PC-3 (cell line): Measurements from ENCODE around the gene ARRB2. TPM values are rescaled to one million over a fixed set of nuclear protein-coding genes. Genes with fewer than 3 reads are reported as not detected.

Source experiments
- ATAC-seq: fragments of 200-7000 bp; cut with Tn5 transposase; 2 replicates; pipeline ENCODE4 v1.9.1; 2020; ENCODE audit warnings: mild to moderate bottlenecking, moderate library complexity
- Bru-seq: library from RNA; stranded (reverse); fragments of 400-500 nt; gene quantifications from one replicate; lab custom pipeline; 2021; lab: Mats Ljungman, UMichigan
- BruChase-seq, 2 experiments: library from RNA; stranded (reverse); fragments of 400-500 nt; gene quantifications; one replicate each; lab custom pipeline; 2021; lab: Mats Ljungman, UMichigan
- BruUV-seq: library from RNA; stranded (reverse); fragments of 400-500 nt; replicated peaks from 2 replicates; lab custom pipeline; 2021; lab: Mats Ljungman, UMichigan
- CTCF ChIA-PET: fragments of 300-600 bp; sonication (Branson Sonifier 250); formaldehyde crosslinking; loops from one replicate; lab custom pipeline; 2022; ENCODE audit warnings: antibody characterized with exemption; lab: Charles Lee
- POLR2A ChIA-PET: fragments of 300-600 bp; sonication (Branson Sonifier 250); formaldehyde crosslinking; loops from one replicate; lab custom pipeline; 2022; ENCODE audit warnings: antibody characterized with exemption; ENCODE audit not compliant: unreplicated experiment; lab: Charles Lee
- DNase-seq: peaks from one replicate; pipeline ENCODE4 v3.0.0-alpha.2; 2015
- H2AFZ ChIP-seq: fragments of 300-600 bp; sonication (generic); 2 replicates; pipeline ENCODE4 v1.6.0; 2016; ENCODE audit warnings: antibody characterized with exemption, low read length
- H3F3A ChIP-seq: fragments of 300-600 bp; sonication (generic); one replicate; pipeline ENCODE4 v1.6.0; 2017; ENCODE audit warnings: antibody characterized with exemption, low read length, control low read depth, mild to moderate bottlenecking; ENCODE audit not compliant: unreplicated experiment
- H3K27ac ChIP-seq: fragments of 300-600 bp; sonication (generic); 2 replicates; pipeline ENCODE4 v1.5.1; 2016; ENCODE audit warnings: mild to moderate bottlenecking, low read length
- H3K27me3 ChIP-seq: fragments of 300-600 bp; sonication (generic); 2 replicates; pipeline ENCODE4 v1.6.1; 2016; ENCODE audit warnings: low read length, mixed read lengths
- H3K36me3 ChIP-seq: fragments of 300-600 bp; sonication (generic); 2 replicates; pipeline ENCODE4 v1.6.1; 2016; ENCODE audit warnings: low read depth, mixed run types, low read length, mixed read lengths
- H3K4me1 ChIP-seq: fragments of 300-600 bp; sonication (generic); 2 replicates; pipeline ENCODE4 v1.5.1; 2016; ENCODE audit warnings: low read length; ENCODE audit not compliant: insufficient read depth
- H3K4me2 ChIP-seq: fragments of 300-600 bp; sonication (generic); 2 replicates; pipeline ENCODE4 v1.6.0; 2016; ENCODE audit warnings: low read length
- H3K4me3 ChIP-seq: fragments of 300-600 bp; sonication (generic); 2 replicates; pipeline ENCODE4 v1.5.1; 2016; ENCODE audit warnings: mild to moderate bottlenecking, low read length, mixed read lengths
- H3K79me2 ChIP-seq: fragments of 300-600 bp; sonication (generic); 2 replicates; pipeline ENCODE4 v1.6.1; 2017; ENCODE audit warnings: low read length, mixed read lengths
- H3K9ac ChIP-seq: fragments of 300-600 bp; sonication (generic); 2 replicates; pipeline ENCODE4 v1.6.0; 2016; ENCODE audit warnings: mild to moderate bottlenecking, low read length
- H3K9me2 ChIP-seq: fragments of 300-600 bp; sonication (generic); replicated peaks from 2 replicates; pipeline ENCODE4 v1.6.1; 2016; ENCODE audit warnings: mixed run types, low read length, mixed read lengths
- H3K9me3 ChIP-seq: fragments of 300-600 bp; sonication (generic); 2 replicates; pipeline ENCODE4 v1.6.1; 2016; ENCODE audit warnings: low read length, mixed read lengths
- H4K20me1 ChIP-seq: fragments of 300-600 bp; sonication (generic); 2 replicates; pipeline ENCODE4 v1.6.1; 2016; ENCODE audit warnings: low read length, mixed read lengths
- EZH2 ChIP-seq: fragments of 300-600 bp; sonication (generic); IDR thresholded peaks from one replicate; pipeline ENCODE4 v1.6.1; 2017; ENCODE audit warnings: antibody characterized with exemption, mild to moderate bottlenecking, low read length; ENCODE audit not compliant: unreplicated experiment
- EZH2phosphoT487 ChIP-seq: fragments of 300-600 bp; sonication (generic); IDR thresholded peaks from 2 replicates; pipeline ENCODE4 v1.6.1; 2018; ENCODE audit warnings: mild to moderate bottlenecking, antibody characterized with exemption, low read length, borderline replicate concordance
- intact Hi-C: fragments of 100-400 bp; cut with micrococcal nuclease; formaldehyde crosslinking; loops from 2 replicates; pipeline ENCODE4 v1.9.0; 2023
- long read RNA-seq: library from polyadenylated mRNA; unstranded; transcript quantifications from one replicate; pipeline ENCODE4 v2.0.0, GENCODE V29; 2021; ENCODE audit not compliant: unreplicated experiment
- total RNA-seq: library from RNA; depleted of rRNA; stranded (reverse); fragments of >200 nt; gene quantifications from 2 replicates; pipeline ENCODE4 v1.2.3, GENCODE V29; 2014; rRNA removed
- TF ChIP-seq, protein P1 (sequence below): fragments of 300-600 bp; sonication (generic); conservative IDR thresholded peaks from 2 replicates; pipeline ENCODE4 v1.5.1; 2017; ENCODE audit warnings: antibody characterized with exemption, low read depth, mild to moderate bottlenecking, low read length

ARRB2 gene
- total RNA-seq (22.2 and 28.1 TPM in 2 replicates), Bru-seq, nascent RNA (percentile 49 among the genes with signal in this experiment), BruChase-seq, experiment 1, labeled RNA remaining after a 6-hour chase (percentile 69 among the genes with signal in this experiment), BruChase-seq, experiment 2, labeled RNA remaining after a 2-hour chase (percentile 60 among the genes with signal in this experiment)
- long read RNA-seq, transcript ARRB2-201 (15 exons, 1,895 nt), result minor isoform, 7 of 38 reads
- long read RNA-seq, transcript ARRB2-216 (14 exons, 1,348 nt), result major isoform, 13 of 38 reads
- long read RNA-seq, partial matches to known transcripts, result 8 of 38 reads
- long read RNA-seq, other reads (novel, unspliced or antisense), result 9 of 38 reads

DNA sequence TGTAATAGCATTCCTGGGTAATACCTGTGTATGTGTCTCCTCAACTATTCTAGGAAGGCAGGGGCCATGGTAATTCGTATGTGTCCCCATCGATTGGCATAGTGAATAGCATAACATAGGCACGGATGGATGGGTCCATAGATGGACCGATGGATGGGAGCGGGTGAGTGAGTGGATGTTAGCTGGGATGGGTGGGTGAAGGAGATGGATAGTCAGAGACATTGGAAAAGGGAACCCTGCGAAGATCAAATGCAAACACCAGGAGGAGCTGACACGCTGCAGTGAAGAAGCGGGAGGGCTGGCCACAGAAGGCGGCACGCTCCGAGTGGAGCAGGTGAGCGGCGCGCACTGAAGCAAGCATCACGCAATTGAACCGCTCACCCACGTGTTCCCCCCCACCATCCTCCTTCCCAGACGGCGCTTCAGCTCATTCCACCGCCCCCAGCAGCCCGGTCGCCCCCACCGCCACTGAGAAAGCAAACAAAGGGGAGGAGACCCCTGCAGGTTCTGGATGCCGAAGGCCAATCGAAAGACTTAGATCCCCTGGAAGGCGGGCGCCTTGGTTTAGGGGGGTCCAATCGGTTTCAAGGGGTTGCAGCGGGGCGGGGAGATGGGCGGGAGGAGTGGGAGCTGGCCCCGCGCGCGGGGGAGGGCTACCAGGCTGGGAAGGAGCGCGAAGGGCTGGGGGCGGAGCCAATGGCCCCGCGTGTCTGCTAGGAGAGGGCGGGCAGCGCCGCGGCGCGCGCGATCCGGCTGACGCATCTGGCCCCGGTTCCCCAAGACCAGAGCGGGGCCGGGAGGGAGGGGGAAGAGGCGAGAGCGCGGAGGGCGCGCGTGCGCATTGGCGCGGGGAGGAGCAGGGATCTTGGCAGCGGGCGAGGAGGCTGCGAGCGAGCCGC is at the start of gene ARRB2:
TSS of gene ARRB2 (plus strand) at position 839 of the 899 bp plus-strand sequence. CDS start 90 bp downstream, outside the sequence.
- peak; percentile 81 for ATAC-seq
- Histone ChIP-seq H3F3A (no peaks in the 10 kb centered on the region), H4K20me1 (no peaks in the 10 kb centered on the region), H2AFZ (peak within 1 kb of the TSS; percentile 77), H3K4me2 (peak within 1 kb of the TSS; percentile 86), H3K9me2 (no peaks in the 10 kb centered on the region), H3K36me3 (no peaks in the 10 kb centered on the region), H3K79me2 (peaks cover 22% of the 10 kb centered on the region), H3K9ac (peak within 1 kb of the TSS; percentile 66), H3K4me3 (peak within 1 kb of the TSS; percentile 74), H3K27me3 (no peaks in the 10 kb centered on the region), H3K27ac (peak within 1 kb of the TSS; percentile 60), H3K4me1 (peaks cover 11% of the 10 kb centered on the region), H3K9me3 (no peaks in the 10 kb centered on the region)
- ChIA-PET POLR2A (interaction anchor here (0.6 kb wide), 1 partner anchor 76 kb away, joined by 3 read pairs; the partner anchor contains the start of gene VMO1), CTCF (interaction anchor here (0.7 to 1.4 kb wide), 4 partner anchors 12 to 80 kb away, joined by 3 to 8 read pairs (median 6); partner anchors contain the start of gene MED11)
- TF ChIP-seq EZH2, result no peak
- TF ChIP-seq, protein P1, sequence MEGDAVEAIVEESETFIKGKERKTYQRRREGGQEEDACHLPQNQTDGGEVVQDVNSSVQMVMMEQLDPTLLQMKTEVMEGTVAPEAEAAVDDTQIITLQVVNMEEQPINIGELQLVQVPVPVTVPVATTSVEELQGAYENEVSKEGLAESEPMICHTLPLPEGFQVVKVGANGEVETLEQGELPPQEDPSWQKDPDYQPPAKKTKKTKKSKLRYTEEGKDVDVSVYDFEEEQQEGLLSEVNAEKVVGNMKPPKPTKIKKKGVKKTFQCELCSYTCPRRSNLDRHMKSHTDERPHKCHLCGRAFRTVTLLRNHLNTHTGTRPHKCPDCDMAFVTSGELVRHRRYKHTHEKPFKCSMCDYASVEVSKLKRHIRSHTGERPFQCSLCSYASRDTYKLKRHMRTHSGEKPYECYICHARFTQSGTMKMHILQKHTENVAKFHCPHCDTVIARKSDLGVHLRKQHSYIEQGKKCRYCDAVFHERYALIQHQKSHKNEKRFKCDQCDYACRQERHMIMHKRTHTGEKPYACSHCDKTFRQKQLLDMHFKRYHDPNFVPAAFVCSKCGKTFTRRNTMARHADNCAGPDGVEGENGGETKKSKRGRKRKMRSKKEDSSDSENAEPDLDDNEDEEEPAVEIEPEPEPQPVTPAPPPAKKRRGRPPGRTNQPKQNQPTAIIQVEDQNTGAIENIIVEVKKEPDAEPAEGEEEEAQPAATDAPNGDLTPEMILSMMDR, result peak; percentile 58; the same call in 1 of the 2 replicates
- intact Hi-C loops, result loop anchor here (1.0 kb wide), 1 partner anchor 21 kb away; the partner anchor contains the start of gene MED11
- no TSS peak for BruUV-seq
- DNase-seq, result peak; percentile 95

DNA sequence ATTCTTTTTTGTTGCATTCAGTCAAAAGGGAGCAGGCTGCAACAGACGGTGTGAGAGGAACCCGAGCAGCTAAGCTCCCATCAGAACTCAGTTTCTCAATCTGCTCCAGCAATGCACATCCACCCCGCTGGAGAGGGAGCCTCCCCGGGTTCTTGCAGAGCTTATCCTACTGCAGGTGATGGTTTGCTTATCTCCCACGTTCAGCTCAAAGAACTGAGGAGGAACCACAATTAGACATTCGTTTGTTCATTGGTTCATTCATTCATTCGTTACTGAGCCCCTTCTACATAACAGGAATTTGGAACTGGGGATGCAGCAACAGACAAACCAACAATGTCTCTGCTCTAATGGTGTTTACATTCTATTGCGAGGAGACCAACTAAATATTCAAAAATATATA is 46.7 kb upstream of the ARRB2 start:
- H3K4me1 ChIP-seq, result no peaks in the 10 kb centered on the region
- no TSS peak for BruUV-seq
- H3K4me3 ChIP-seq, result no peak overlapping the region
- H3K4me2 ChIP-seq, result no peak overlapping the region
- intact Hi-C loops, result no loop called here
- ATAC-seq, result no peak
- H3K36me3 ChIP-seq, result no peaks in the 10 kb centered on the region
- H3K27me3 ChIP-seq, result no peaks in the 10 kb centered on the region
- H3K79me2 ChIP-seq, result no peaks in the 10 kb centered on the region
- H3K9ac ChIP-seq, result no peak overlapping the region
- no peaks in the 10 kb centered on the region for H4K20me1 ChIP-seq
- no peak for DNase-seq
- H3K27ac ChIP-seq, result no peak overlapping the region
- CTCF ChIA-PET, result no interaction called here
- H3K9me2 ChIP-seq, result no peaks in the 10 kb centered on the region
- TF ChIP-seq EZH2 (no peak), EZH2phosphoT487 (no peak)
- TF ChIP-seq, protein P1, result no peak
- H2AFZ ChIP-seq, result no peak overlapping the region
- no peaks in the 10 kb centered on the region for H3F3A ChIP-seq
- POLR2A ChIA-PET, result no interaction called here
- H3K9me3 ChIP-seq, result no peaks in the 10 kb centered on the region
